GM23338 (cell line): ENCODE measurements around the gene STOX2.

Experiments
- CREB1 ChIP-seq: fragments of 250-450 bp; sonication (Bioruptor Pico); IDR thresholded peaks from 2 replicates; pipeline ENCODE4 v1.5.0; 2020; ENCODE audit warnings: low read depth, mild to moderate bottlenecking, moderate library complexity
- EZH2 ChIP-seq: fragments of 200-600 bp; sonication (generic); IDR thresholded peaks from one replicate; pipeline ENCODE4 v1.8.0; 2017; ENCODE audit warnings: antibody characterized with exemption, mild to moderate bottlenecking, low read depth; ENCODE audit not compliant: unreplicated experiment
- JUNB ChIP-seq: IDR thresholded peaks from one replicate; pipeline ENCODE4 v1.6.1; 2016; ENCODE audit warnings: antibody characterized with exemption; ENCODE audit not compliant: unreplicated experiment
- TF ChIP-seq, protein P1 (sequence below), 2 experiments: fragments of 200-600 bp in 1 of 2; sonication (generic) in 1 of 2; conservative IDR thresholded peaks; 2 replicates each; pipeline versions ENCODE4 v1.5.1 to v1.6.1; 2016 to 2017; ENCODE audit warnings: antibody characterized with exemption in 2 of 2, low read depth in 2 of 2, mild to moderate bottlenecking in 2 of 2, moderate library complexity in 1 of 2
- TF ChIP-seq, protein P2 (sequence below): IDR thresholded peaks from one replicate; pipeline ENCODE4 v1.6.1; 2018; ENCODE audit warnings: antibody characterized with exemption; ENCODE audit not compliant: unreplicated experiment

DNA sequence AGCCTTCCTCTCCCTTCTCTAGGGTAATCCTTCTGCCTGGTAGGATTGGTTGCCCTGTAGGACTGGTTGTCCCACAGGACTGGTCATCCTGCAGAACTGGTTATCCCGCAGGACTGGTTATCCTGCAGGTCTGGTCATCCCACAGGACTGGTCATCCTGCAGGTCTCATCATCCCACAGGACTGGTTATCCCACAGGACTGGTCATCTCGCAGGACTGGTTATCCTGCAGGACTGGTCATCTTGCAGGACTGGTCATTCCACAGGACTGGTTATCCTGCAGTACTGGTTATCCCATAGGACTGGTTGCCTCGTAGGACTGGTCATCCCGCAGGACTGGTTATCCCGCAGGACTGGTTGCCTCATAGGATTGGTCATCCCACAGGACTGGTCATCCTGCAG lies 48.1 kb upstream of the STOX2 start:
- TF ChIP-seq, protein P1, sequence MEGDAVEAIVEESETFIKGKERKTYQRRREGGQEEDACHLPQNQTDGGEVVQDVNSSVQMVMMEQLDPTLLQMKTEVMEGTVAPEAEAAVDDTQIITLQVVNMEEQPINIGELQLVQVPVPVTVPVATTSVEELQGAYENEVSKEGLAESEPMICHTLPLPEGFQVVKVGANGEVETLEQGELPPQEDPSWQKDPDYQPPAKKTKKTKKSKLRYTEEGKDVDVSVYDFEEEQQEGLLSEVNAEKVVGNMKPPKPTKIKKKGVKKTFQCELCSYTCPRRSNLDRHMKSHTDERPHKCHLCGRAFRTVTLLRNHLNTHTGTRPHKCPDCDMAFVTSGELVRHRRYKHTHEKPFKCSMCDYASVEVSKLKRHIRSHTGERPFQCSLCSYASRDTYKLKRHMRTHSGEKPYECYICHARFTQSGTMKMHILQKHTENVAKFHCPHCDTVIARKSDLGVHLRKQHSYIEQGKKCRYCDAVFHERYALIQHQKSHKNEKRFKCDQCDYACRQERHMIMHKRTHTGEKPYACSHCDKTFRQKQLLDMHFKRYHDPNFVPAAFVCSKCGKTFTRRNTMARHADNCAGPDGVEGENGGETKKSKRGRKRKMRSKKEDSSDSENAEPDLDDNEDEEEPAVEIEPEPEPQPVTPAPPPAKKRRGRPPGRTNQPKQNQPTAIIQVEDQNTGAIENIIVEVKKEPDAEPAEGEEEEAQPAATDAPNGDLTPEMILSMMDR (conservative IDR thresholded peaks at IDR 0.05; ENCODE audit: low read depth in 2 of 2), result no peak
- TF ChIP-seq CREB1 (no peak), JUNB (no peak), EZH2 (no peak)
- TF ChIP-seq, protein P2, sequence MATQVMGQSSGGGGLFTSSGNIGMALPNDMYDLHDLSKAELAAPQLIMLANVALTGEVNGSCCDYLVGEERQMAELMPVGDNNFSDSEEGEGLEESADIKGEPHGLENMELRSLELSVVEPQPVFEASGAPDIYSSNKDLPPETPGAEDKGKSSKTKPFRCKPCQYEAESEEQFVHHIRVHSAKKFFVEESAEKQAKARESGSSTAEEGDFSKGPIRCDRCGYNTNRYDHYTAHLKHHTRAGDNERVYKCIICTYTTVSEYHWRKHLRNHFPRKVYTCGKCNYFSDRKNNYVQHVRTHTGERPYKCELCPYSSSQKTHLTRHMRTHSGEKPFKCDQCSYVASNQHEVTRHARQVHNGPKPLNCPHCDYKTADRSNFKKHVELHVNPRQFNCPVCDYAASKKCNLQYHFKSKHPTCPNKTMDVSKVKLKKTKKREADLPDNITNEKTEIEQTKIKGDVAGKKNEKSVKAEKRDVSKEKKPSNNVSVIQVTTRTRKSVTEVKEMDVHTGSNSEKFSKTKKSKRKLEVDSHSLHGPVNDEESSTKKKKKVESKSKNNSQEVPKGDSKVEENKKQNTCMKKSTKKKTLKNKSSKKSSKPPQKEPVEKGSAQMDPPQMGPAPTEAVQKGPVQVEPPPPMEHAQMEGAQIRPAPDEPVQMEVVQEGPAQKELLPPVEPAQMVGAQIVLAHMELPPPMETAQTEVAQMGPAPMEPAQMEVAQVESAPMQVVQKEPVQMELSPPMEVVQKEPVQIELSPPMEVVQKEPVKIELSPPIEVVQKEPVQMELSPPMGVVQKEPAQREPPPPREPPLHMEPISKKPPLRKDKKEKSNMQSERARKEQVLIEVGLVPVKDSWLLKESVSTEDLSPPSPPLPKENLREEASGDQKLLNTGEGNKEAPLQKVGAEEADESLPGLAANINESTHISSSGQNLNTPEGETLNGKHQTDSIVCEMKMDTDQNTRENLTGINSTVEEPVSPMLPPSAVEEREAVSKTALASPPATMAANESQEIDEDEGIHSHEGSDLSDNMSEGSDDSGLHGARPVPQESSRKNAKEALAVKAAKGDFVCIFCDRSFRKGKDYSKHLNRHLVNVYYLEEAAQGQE, result no peak
